GM12873 (cell line): ENCODE results near the gene OR1S2.

ENCODE experiments used
- TF ChIP-seq, protein P1 (sequence below): IDR thresholded peaks from 2 replicates; pipeline ENCODE4 v1.5.1; 2012; ENCODE audit warnings: low read depth, mild to moderate bottlenecking, moderate library complexity, low read length, control low read depth; ENCODE audit not compliant: insufficient read depth; ENCODE audit errors: missing control alignments

Gene OR1S2

GRCh38 chr11:58177409-58178054 lies 26.4 kb downstream of the OR1S2 start:
- TF ChIP-seq, protein P1, sequence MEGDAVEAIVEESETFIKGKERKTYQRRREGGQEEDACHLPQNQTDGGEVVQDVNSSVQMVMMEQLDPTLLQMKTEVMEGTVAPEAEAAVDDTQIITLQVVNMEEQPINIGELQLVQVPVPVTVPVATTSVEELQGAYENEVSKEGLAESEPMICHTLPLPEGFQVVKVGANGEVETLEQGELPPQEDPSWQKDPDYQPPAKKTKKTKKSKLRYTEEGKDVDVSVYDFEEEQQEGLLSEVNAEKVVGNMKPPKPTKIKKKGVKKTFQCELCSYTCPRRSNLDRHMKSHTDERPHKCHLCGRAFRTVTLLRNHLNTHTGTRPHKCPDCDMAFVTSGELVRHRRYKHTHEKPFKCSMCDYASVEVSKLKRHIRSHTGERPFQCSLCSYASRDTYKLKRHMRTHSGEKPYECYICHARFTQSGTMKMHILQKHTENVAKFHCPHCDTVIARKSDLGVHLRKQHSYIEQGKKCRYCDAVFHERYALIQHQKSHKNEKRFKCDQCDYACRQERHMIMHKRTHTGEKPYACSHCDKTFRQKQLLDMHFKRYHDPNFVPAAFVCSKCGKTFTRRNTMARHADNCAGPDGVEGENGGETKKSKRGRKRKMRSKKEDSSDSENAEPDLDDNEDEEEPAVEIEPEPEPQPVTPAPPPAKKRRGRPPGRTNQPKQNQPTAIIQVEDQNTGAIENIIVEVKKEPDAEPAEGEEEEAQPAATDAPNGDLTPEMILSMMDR: no peak

DNA sequence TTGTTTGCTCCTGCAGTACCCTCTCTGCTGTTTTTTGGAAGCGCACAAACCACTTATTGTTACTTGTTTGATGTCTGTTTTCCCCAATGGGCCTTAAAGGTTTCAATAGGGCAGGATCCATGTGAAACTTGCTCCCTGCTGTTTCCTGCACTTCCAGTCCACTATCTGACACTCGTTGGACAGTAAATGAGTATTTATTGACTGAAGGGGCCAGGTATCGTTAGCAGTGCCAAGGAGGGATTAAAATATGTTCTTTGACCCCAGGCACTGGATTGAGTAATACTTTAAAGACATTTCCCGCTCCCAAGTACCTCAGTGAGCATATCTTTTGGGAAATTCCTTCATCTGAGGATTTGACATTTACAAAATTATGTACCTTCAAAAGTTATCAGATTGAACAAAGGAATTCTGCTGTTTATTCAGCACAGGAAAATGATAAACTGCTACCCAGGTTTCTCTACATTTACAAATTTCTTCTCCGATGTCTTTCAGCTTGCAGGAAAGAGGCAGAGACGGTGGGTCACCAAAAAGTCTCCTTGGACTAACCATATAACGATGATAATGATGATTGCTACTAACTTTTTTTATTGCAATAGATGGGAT lies 38.3 kb downstream of the OR1S2 start:
- TF ChIP-seq, protein P1: no peak

DNA sequence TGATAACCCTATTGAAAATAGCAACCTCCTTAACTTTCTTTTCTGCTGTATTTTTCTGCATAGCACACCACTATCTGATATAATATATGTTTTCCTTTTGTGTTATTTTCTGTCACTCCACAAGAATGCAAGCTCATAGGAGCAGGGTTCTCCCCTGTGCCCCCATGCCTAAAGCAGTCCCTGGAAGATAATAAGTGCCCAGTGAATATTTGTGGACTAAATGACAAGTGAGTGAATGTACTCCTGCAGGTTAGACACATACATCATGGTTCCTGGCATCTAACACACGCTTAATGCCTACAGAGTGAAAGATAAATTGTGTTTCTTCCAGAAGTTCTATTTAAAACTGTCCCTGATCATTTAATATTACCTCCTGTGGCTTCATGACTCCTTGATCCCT lies 39.0 kb downstream of the OR1S2 start:
- TF ChIP-seq, protein P1: no peak

DNA sequence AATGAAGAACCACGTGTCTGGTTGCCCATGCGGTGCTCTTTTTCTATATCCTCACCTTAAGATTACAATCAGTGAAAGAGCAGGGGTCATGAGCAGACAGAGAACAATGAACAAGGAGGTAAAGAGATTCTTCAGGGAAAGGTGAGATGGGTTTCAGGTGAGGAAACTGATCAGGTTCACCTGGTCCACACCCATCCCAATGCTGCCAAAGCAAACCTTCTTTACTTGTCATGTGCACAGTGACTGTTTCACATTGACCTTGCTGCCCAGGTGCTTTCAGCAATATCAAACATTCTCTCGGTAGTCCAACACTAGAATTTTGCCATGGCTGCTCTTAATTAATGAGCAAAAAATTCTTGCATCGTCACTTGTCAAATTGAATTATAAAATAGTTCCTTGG lies 39.6 kb downstream of the OR1S2 start:
- TF ChIP-seq, protein P1: no peak
